DND-41 (cell line): ENCODE results near the gene USP7.

Source experiments
- ATAC-seq: fragments of 200-7000 bp; cut with Tn5 transposase; 3 replicates; pipeline ENCODE4 v1.9.1; 2021; ENCODE audit warnings: low read depth; ENCODE audit not compliant: insufficient read depth
- DNase-seq: peaks from one replicate; pipeline ENCODE4 v3.0.0-alpha.2; 2020
- H2AFZ ChIP-seq: 2 replicates; pipeline ENCODE4 v1.6.0; 2012; ENCODE audit warnings: low read depth, low read length
- H3K27ac ChIP-seq: 2 replicates; pipeline ENCODE4 v1.5.1; 2012; ENCODE audit warnings: low read length, inconsistent platforms
- H3K27me3 ChIP-seq: fragments of 200-600 bp; sonication (generic); 2 replicates; pipeline ENCODE4 v1.6.0; 2012; ENCODE audit warnings: low read length, mild to moderate bottlenecking, inconsistent platforms; ENCODE audit not compliant: insufficient read depth, poor library complexity
- H3K36me3 ChIP-seq: 2 replicates; pipeline ENCODE4 v1.5.1; 2012; ENCODE audit warnings: low read length, inconsistent platforms; ENCODE audit not compliant: insufficient read depth
- H3K4me1 ChIP-seq: 2 replicates; pipeline ENCODE4 v1.5.1; 2012; ENCODE audit warnings: mild to moderate bottlenecking, low read length; ENCODE audit not compliant: insufficient read depth
- H3K4me2 ChIP-seq: 2 replicates; pipeline ENCODE4 v1.6.0; 2012; ENCODE audit warnings: mild to moderate bottlenecking, moderate library complexity, low read length, inconsistent platforms; ENCODE audit not compliant: insufficient read depth
- H3K4me3 ChIP-seq, 2 experiments: fragments of 200-600 bp in 1 of 2; shearing (Covaris generic) in 1 of 2; 2 replicates each; pipeline ENCODE4 v1.5.1; 2012 to 2016; ENCODE audit warnings: inconsistent platforms in 2 of 2, low read length in 2 of 2, mild to moderate bottlenecking in 2 of 2, low read depth in 1 of 2, moderate library complexity in 1 of 2
- H3K79me2 ChIP-seq: 2 replicates; pipeline ENCODE4 v1.6.0; 2012; ENCODE audit warnings: low read length, inconsistent platforms; ENCODE audit not compliant: insufficient read depth
- H3K9ac ChIP-seq: 2 replicates; pipeline ENCODE4 v1.6.0; 2012; ENCODE audit warnings: low read depth, mild to moderate bottlenecking, inconsistent platforms, low read length, moderate library complexity
- H3K9me3 ChIP-seq: 2 replicates; pipeline ENCODE4 v1.5.1; 2012; ENCODE audit warnings: low read length, moderate library complexity, mild to moderate bottlenecking, inconsistent platforms; ENCODE audit not compliant: insufficient read depth, severe bottlenecking
- H4K20me1 ChIP-seq: 2 replicates; pipeline ENCODE4 v1.6.0; 2012; ENCODE audit warnings: low read length; ENCODE audit not compliant: insufficient read depth
- CTCF ChIP-seq: IDR thresholded peaks from 2 replicates; pipeline ENCODE4 v1.5.1; 2012; ENCODE audit warnings: borderline replicate concordance, low read length, moderate library complexity, mild to moderate bottlenecking; ENCODE audit not compliant: poor library complexity, severe bottlenecking; ENCODE audit errors: extremely low read depth
- EZH2 ChIP-seq: IDR thresholded peaks from 3 replicates; pipeline ENCODE4 v1.6.1; 2012; ENCODE audit warnings: borderline replicate concordance, low read depth, mild to moderate bottlenecking, moderate library complexity, low read length, inconsistent platforms; ENCODE audit not compliant: severe bottlenecking

Gene USP7

GRCh38 chr16:8901320-8901861 is 62.3 kb downstream of the USP7 start:
- H2AFZ ChIP-seq, result no peak overlapping the region
- DNase-seq, result no peak
- TF ChIP-seq CTCF (no peak), EZH2 (no peak)
- ATAC-seq, result no peak
- H3K4me3 ChIP-seq, result no peak overlapping the region
- no peak overlapping the region for H3K9ac ChIP-seq
- no peak overlapping the region for H3K4me2 ChIP-seq
- no peaks in the 10 kb centered on the region for H3K27me3 ChIP-seq
- peaks cover 98% of the 10 kb centered on the region for H3K36me3 ChIP-seq
- no peaks in the 10 kb centered on the region for H3K4me1 ChIP-seq
- peaks cover 28% of the 10 kb centered on the region for H3K79me2 ChIP-seq
- H3K9me3 ChIP-seq, result no peaks in the 10 kb centered on the region
- no peak overlapping the region for H3K27ac ChIP-seq
- H4K20me1 ChIP-seq, result peaks cover 47% of the 10 kb centered on the region

- Histone ChIP-seq H3K4me3 (no peak overlapping the region), H3K9ac (no peak overlapping the region), H3K27ac (no peak overlapping the region), H2AFZ (no peak overlapping the region), H3K36me3 (peaks cover 97% of the 10 kb centered on the region), H4K20me1 (peaks cover 40% of the 10 kb centered on the region), H3K4me2 (no peak overlapping the region), H3K79me2 (peaks cover 23% of the 10 kb centered on the region), H3K4me1 (no peaks in the 10 kb centered on the region), H3K9me3 (no peaks in the 10 kb centered on the region), H3K27me3 (no peaks in the 10 kb centered on the region)
- DNase-seq (no peak), ATAC-seq (no peak)
- TF ChIP-seq CTCF (no peak), EZH2 (no peak)
These were observed 63.4 kb downstream of the USP7 start for GRCh38 chr16:8900343-8900742.

GRCh38 chr16:8899709-8900317 is 63.9 kb downstream of the USP7 start:
- H3K27ac ChIP-seq, result no peak overlapping the region
- peaks cover 18% of the 10 kb centered on the region; the same call in 1 of the 2 replicates for H3K79me2 ChIP-seq
- H3K9ac ChIP-seq, result no peak overlapping the region
- no peak overlapping the region for H2AFZ ChIP-seq
- H3K4me2 ChIP-seq, result no peak overlapping the region
- H3K9me3 ChIP-seq, result no peaks in the 10 kb centered on the region
- no peak for TF ChIP-seq CTCF
- no peak for TF ChIP-seq EZH2
- H3K27me3 ChIP-seq, result no peaks in the 10 kb centered on the region
- no peak overlapping the region for H3K4me3 ChIP-seq
- ATAC-seq (no peak), DNase-seq (no peak)
- peaks cover 97% of the 10 kb centered on the region for H3K36me3 ChIP-seq
- H4K20me1 ChIP-seq, result peaks cover 36% of the 10 kb centered on the region
- no peaks in the 10 kb centered on the region for H3K4me1 ChIP-seq
